GM19452 (cell line): Measurements from ENCODE around the gene MAG.

ENCODE experiments used
- ATAC-seq: cut with Tn5 transposase; IDR thresholded peaks from one replicate; pipeline ENCODE4 v1.9.1; 2021; ENCODE audit not compliant: unreplicated experiment

MAG gene

GRCh38 chr19:35314031-35314430 is 22.1 kb downstream of the MAG start:
- no peak for ATAC-seq

- no peak for ATAC-seq
These were observed 23.0 kb downstream of the MAG start for GRCh38 chr19:35314858-35315470.

DNA sequence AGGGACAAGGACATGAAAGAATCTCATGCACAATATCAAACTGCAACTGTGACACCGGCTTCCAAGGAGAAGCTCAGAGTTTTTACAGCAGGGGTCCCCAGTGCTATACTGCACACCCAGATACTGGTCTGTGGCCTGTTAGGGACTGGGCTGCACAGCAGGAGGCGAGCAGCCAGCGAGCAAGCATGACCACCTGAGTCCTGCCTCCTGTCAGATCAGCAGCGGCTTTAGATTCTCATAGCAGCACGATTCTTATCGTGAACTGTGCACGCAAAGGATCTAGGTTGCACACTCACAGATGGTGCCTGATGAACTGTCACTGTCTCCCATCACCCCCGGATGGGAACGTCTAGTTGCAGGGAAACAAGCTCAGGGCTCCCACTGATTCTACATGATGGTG is 23.9 kb downstream of the MAG start:
- no peak for ATAC-seq

DNA sequence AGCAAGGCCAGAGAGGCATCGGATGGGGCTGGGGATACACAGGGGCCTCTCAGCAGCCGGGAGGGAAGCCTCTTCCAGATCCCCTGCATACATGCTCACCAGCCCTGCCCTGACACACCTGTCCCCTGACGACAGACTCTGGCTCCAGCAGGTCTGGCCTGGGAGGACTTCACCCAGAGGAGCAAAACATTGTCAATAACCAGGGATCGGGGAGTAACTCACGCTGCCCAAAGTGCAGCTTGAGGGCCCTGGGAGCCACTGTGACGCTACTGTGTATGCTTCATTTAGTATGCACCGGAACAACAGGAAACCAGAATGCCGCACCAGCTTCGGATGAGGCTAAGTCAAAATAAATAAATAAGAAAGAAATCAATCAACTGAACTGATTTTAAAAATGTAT is 24.6 kb downstream of the MAG start:
- ATAC-seq, result no peak

DNA sequence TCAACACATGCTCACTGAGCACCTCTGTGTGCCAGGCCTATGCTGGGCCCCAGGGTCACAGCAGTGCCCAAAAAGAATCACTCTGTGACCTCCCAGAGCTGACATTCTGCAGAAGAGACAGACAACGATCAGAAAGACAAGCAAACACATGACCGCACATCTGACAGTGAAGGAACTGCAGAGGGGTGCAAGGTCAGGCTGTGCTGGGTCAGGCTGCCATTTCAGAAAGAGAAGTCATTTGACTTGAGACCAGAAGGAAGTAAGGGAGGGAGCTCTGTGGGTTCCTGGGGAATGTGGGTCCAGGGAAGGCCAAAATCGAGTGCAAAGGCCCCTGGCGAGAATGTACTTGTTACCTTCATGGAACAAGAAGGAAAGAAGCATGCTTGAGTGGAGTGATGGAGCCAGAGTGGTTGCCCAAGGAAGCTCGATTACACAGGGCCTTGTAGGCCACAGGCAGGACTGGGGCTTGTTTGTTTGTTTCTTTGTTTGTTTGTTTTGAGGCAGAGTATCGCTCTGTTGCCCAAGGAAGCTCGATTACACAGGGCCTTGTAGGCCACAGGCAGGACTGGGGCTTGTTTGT is 25.6 kb downstream of the MAG start:
- no peak for ATAC-seq

DNA sequence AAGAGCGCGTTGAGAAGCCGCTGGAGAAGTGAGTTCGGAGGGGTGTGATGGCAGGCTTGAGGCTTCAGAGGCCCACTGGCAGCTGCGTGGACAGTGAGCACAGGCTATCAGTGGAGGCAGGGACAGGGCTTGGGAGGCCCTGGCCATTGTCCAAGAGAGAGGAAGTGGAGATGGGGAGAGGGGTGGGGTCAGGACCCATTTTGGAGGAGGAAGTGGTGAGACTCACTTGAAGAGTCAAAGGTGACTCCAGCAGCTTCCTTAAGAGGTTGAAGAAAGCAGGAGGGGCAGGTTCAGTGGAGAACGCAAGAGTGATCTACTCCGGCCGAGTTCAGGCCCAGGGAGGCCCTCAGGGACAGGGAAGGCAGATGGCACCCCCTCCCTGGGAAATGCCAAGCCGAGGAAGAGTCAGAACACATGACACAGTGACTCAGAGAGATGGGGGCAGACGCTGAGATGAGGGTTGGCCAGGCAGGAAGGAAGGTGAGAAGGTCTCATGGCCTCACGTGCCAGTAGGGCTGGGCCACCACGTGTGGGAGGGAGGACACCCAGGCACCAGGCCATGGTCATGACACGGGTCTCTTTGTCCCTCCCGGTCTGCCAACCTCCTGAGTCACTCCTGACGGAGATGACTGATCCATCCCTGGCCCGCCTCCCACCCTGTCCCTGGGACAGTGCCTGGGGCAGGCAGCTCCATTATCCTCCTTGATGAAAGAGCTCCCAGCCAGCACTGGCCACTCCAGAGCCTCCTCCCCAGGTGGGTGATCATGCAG is 26.9 kb downstream of the MAG start:
- no peak for ATAC-seq

DNA sequence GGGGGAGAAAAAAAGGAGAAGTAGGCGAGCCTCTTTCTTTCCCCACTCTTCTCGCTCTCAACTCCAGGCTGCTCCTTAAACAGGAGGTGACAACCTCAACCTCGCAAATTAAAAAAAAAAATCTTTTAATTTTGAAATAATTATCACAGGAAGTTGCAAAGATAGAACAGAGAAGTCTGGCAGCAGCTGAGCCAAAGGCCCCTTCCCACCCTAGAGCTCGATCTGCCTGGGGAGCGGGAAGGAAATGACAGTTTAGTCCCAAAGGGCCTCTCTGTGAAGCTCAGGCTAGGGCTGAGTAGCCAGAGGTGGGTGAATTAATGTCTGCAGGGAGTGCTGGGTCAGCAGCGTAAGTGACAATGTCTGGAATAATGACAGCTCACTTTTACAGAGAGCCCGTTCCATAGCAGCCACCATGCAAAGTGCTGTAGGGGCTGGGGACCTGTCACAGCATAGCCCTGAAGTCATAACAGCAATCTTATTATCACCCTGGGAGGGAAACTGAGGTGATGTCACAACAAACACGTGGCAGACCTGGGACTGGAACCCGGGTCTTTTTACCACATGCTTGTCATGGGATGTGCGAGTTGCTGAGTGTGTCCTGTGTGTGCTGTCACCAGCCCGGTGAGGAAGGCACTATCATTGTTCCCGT is 28.2 kb downstream of the MAG start:
- ATAC-seq, result no peak

- ATAC-seq, result no peak
These were observed 29.3 kb downstream of the MAG start for GRCh38 chr19:35321291-35321690.

- ATAC-seq, result no peak
These were observed 30.1 kb downstream of the MAG start for GRCh38 chr19:35322014-35322413.

GRCh38 chr19:35327642-35328041 is 35.7 kb downstream of the MAG start:
- ATAC-seq, result no peak

GRCh38 chr19:35328851-35329285 is 36.9 kb downstream of the MAG start, which contains the start of gene CD22:
TSS of gene CD22 (plus strand) at chr19:35329187. CDS start at chr19:35332041, 2,854 bp downstream.
- no peak for ATAC-seq

DNA sequence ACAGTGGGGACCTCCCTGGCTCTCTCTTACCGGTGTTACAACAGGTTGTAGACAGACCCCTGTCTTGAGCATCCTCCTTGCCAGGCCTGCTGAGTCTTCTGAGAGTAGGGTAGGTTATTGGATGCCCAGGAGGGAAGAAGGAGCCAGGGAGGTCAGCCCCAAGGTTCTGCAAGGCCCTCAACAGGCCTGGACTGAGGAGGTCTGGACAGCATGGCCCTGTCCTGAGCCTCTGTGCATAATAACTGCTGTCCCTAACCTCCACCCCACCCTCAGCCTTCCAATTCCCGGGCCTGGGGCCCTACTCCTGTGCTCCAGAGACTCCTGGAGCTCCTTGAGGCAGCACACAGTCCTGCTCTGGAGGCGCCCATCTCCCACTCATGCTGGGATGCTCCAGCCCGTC is 37.4 kb downstream of the MAG start:
- ATAC-seq, result no peak

- peak; percentile 53 for ATAC-seq
These were observed 38.5 kb downstream of the MAG start for GRCh38 chr19:35330475-35330874.

GRCh38 chr19:35331551-35332214 is 39.7 kb downstream of the MAG start:
- no peak for ATAC-seq

GRCh38 chr19:35332817-35333216 is 40.9 kb downstream of the MAG start:
- no peak for ATAC-seq

- ATAC-seq, result no peak
These were observed 42.3 kb downstream of the MAG start for GRCh38 chr19:35334144-35334753.

DNA sequence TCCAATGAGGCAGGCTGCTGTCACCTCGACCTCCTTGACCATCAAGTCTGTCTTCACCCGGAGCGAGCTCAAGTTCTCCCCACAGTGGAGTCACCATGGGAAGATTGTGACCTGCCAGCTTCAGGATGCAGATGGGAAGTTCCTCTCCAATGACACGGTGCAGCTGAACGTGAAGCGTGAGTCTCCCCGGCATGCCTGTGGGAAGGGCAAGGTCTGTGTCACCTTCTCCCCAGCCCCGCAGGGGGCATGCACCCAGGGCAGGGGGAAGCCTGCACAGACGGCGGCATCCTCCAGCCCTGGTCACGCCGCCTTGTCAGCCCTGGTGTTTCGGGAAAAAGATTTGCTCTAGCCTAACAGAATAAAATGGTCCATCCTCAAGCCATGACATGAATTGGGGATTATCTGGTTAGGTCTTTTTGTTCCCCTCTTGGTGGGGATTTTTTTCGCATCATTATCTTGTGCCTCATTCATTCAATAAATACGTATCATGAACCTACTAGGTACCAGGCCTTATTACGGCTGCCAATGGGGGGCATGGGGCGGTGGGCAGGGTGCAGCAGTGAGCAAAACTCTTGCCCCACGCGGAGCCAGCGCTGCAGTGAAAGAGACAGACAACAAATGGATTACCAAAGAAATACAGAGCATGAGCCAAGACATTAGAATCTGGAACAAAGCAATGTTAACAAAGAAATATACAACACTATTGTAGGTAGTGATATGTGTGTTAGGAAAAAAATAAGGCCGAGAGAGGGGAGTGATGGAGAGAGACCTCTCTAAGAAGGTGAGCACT is 44.4 kb downstream of the MAG start:
- no peak for ATAC-seq

- ATAC-seq, result no peak
These were observed 45.4 kb downstream of the MAG start for GRCh38 chr19:35337097-35337983.

DNA sequence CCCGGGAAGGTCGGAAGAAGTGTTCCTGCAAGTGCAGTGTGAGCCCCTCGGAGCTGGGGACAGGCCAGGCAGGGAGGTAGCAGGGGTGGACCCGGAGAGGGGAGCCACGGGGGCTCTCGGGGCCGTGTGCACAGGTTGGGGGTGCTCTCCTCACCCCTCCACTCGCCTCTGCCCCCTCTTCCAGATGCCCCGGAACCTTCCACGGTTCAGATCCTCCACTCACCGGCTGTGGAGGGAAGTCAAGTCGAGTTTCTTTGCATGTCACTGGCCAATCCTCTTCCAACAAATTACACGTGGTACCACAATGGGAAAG is 46.0 kb downstream of the MAG start:
- ATAC-seq, result no peak
